HG02884 (cell line): ENCODE measurements around the gene PRCC.

Experiments
- ATAC-seq: cut with Tn5 transposase; IDR thresholded peaks from one replicate; pipeline ENCODE4 v1.9.1; 2021; ENCODE audit warnings: mild to moderate bottlenecking, moderate library complexity; ENCODE audit not compliant: unreplicated experiment

PRCC gene, protein sequence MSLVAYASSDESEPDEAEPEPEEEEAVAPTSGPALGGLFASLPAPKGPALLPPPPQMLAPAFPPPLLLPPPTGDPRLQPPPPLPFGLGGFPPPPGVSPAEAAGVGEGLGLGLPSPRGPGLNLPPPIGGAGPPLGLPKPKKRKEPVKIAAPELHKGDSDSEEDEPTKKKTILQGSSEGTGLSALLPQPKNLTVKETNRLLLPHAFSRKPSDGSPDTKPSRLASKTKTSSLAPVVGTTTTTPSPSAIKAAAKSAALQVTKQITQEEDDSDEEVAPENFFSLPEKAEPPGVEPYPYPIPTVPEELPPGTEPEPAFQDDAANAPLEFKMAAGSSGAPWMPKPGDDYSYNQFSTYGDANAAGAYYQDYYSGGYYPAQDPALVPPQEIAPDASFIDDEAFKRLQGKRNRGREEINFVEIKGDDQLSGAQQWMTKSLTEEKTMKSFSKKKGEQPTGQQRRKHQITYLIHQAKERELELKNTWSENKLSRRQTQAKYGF

DNA sequence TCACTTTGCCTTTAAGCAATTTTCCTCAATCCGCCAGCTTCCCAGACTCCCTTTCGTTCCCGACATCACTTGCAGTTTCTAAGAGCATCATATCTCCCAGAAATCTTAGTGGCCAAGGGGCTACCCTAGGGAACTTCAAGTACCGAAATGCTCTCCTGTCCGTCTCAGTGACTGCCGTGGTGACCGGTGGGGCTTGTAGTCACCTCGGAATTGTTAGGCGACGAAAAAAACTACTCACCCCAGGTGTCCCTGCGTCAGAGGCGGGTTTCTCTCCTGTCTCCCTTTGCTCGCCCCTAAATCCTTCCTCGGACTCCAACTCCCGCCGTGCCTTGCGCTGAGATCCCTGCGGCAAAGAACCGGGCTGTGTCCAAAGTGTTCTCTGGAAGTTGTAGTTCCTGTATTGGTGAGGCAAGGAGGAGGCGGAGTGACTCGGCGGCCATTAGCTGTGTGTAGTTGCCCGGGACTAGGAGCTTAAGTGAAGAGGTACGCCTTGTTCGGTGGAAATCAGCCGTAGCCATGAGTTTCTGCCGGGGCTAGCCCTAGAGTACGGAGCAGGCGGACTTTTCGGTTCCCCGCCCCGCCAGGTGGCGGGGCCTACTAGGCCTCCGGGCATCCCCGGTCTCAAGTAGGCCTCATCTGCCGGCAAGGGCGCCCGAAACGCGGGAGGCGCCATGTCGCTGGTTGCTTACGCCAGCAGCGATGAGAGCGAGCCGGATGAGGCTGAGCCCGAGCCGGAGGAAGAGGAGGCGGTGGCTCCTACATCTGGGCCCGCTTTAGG, at the start of gene PRCC:
Gene PRCC (plus strand): TSS at position 435 of the 778 bp plus-strand sequence. CDS start 237 bp downstream, at position 672.
- ATAC-seq: peak; percentile 86

DNA sequence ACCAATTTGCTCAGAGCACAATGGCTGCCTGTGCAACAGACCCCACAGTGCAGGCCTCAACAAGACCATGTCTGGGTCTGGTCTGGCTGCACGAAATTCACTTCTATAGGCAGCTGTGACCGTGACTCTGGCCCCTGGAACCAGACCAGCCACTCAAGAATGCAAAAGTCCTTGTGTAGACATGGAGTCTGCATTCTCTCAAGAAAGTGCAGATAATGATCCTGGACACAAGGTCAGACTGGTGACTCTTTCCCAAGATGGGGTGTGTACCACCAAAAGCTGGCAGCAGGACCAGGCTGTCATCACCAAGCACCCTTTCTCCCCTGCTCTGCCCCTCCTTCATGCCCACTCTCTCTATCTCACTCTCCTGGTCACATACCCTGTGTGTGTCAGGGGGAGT, 46.2 kb upstream of the PRCC start:
- no peak for ATAC-seq

DNA sequence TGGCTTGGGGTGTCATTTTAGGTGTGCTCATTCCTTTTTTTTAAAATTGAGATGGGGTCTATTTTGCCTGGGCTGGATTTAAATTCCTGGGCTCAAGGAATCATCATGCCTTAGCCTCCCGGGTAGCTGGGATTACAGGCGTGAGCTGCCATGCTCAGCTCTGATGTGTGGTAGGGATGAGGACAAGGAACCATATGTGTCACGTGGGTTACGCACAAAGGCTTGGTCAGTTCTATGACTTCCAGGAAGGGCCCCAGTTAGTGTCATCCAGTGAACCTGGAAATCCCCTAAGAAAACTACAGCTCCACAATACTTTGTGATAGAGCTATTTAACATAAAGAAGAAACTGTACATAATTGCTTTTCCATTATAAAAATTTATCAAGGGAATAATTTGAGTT, 45.8 kb upstream of the PRCC start:
- ATAC-seq: no peak

DNA sequence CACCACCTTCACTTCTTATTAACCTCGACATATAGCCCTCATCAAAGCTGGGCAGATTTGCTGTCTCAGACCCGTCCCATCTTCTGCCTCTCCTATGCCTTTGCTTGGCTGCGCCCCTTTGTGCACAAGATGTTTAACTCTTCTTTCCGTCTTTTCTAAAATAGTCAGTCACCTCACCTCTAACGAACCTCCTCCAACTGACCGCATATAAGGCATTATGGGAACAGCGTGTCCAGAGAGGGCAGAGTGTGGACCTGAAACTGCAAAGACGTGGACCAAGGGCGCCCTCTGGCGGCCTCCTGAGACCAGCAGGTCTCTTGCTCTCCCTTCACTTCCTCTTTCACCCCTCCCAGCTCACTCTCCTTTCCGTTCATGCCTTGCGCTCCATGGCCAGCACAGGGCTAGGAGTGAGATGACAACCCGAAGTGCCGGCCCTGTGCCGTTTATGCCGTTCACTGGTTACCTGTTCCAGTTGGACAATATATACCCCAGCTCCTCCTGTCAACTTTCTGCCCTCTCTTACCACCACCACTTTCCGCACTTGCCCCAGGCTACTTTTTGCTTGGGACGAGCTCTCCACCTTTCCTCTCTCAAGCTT, 41.6 kb upstream of the PRCC start:
- no peak for ATAC-seq

DNA sequence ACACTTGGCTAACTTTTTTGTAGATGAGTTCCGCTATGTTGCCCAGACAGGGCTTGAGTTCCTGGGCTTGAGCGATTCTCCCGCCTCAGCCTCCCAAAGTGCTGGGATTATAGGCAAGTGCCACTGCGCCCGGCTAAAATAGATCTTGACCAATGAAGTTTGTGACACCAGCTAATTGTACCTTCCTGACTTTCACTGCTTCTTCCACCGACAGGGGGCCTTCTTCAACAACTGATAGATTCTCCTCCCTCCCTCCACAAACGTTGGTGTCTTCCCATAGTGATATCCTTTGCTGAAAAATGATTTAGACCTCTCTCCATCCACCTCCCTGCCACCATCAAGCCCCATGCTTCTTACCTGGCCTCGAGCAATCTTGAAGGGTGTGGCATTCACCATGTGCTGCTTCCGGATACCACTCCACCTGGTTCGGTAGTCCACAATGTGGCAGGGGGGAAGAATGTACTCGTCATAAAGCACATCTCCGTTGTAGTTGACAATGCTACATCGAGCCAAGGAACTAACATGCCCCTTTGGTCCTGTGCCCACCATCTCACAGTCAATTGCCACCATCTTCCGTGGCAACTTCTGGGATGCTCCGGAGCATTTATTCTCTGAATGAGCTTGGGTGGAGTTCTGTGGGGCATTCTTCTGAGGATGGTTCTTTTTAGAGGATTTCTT, 40.6 kb upstream of the PRCC start:
- no peak for ATAC-seq

DNA sequence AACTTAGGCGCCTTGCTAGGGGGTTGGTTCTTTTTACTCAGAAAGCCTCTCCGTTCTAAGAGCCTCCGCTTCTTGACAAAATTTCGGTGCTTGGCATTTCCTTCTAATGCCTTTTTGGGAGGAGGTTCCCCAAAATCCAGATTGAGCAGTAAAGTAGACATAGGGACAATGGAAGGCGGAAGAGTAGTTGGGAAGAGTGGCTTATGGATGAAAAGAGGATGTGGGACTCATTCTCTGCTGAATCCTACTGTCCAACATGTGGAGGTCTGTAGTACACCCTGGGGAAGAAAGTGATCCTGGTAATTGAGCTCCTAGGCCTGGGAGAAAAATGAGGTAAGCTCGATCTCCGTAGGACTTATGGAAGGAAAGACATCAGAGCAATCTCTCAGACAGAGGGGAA, 39.8 kb upstream of the PRCC start:
- no peak for ATAC-seq

DNA sequence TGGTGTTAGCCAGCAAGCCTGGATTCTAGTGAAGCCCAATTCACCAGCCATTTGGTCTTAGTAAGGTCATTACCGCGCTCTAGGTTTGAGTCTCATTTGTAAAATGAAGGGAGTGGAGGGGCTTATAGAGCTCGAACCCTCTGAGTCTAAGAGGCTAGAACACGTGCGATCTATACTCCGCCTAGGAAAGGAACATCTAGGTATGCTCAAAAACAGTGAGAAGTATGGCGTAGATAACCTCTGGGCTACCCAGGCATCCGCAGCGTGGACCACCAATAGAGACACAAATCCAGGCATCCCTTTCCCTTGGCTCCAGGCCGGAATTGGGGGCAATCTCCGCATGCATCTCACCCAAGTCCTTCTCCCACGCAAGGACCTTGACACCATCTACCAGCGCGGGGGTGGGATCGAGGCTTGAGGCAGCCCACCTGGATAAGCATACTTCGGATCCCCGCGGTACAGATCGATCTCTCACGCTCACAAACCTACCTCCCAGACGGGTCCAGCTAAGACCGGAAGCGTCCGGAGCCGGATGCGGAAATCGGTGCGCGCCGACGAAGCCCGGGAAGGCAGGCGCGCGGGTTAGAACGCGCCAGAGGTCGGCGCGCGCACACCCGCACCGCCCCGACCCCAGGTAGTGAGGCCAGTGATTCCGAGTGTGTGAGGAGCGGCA, 39.3 kb upstream of the PRCC start, which contains the start of gene METTL25B:
Gene METTL25B (plus strand): TSS at position 544 of the 673 bp plus-strand sequence. CDS start 636 bp downstream, outside the sequence.
- ATAC-seq: peak; percentile 53

DNA sequence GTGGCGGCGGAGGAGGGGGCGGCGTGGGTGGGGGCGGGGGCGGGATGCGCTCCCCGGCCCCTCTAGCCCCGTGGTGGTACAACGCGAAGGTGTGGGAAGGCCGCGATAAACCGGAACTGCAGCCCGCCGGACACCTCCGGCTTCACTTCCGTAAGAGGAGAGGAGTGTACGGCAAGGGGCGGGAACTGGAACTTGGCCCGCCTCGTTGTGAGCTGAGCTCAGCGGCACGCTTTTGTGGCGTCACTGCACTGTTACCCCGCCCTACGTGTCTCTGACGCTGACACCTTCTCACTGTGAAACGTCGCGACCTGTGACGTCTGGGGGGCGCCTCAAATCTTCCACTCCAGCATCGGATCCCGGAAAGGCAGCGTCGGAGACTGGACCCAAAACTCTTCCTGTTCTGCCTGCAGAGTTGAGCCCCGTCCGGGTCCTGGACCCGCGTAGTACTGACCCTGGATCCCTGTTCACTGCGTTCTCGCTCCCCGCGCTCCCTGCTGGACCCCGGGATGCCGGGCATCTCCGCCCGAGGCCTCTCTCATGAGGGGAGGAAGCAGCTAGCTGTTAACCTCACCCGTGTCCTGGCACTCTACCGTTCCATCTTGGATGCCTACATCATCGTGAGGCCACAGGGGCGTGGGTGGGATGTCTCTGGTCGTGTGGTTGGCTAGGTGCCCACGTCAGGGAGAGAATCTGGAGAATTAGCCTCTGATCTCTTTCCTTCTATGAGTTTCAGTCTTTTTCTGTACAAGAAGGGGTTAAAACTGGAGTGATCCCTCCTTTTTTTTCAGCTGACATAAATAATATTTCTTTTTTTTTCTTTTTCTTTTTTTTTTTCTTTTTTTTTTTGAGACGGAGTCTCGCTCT, 38.5 kb upstream of the PRCC start, which contains the start of gene ISG20L2:
Gene ISG20L2 (minus strand): TSS at position 168 of the 864 bp plus-strand sequence. CDS start 1,114 bp downstream, outside the sequence.
- ATAC-seq: peak; percentile 85

DNA sequence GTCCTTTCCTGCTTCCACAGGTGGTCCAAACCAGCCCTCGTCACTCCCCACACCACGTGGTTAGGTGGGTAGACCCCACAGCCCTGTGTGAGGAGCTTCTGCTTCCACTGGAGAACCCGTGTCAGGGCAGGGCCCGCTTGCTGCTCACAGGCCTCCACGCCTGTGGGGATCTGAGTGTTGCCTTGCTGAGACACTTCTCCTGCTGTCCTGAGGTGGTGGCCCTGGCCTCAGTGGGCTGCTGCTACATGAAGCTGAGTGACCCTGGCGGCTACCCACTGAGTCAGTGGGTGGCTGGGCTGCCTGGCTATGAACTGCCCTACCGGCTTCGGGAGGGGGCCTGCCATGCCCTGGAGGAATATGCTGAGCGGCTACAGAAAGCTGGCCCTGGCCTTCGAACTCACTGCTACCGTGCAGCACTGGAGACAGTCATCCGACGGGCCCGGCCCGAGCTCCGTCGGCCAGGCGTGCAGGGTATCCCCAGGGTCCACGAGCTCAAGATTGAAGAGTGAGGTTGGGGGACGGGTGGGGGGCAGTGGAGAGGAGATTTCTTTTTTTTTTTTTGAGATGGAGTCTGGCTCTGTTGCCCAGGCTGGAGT, 33.2 kb upstream of the PRCC start:
- ATAC-seq: no peak

DNA sequence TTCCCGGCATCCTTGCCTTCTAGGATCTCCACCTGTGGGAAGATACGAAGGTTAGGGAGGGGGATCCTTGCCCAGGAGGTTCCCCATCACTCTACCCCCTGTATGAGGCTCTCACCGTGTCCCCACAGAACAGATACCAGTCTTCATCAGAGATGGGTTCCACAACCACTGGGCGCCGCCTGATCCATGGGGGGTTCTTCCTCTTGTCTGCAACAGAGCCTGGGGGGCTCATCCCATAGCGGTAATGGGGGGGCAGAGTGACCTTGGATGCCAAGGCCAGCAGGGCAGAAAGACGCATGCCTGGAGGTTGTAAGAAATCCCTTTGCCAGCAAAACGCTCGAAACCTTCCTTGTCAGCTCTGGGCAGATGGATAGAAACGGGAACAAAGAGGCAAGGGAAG, 28.9 kb upstream of the PRCC start:
- no peak for ATAC-seq

DNA sequence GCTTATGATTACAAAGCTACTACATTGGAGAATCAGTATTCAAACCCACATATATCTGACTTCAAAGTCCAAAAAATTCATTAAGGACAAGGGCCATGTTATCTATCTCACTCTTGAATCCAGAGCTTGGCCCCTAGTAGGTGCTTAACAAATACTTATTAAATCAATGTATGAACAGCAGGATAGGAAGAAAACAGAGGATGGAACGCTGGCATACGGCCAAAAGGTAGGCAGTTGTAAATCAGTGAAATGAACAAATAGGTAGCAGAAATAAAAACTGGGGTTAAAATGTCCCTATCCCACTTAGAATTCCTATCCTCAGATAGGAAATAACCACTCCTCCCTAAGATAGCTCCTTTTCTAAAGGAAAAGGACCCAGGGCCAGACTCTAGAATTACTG, 28.4 kb upstream of the PRCC start:
- no peak for ATAC-seq

DNA sequence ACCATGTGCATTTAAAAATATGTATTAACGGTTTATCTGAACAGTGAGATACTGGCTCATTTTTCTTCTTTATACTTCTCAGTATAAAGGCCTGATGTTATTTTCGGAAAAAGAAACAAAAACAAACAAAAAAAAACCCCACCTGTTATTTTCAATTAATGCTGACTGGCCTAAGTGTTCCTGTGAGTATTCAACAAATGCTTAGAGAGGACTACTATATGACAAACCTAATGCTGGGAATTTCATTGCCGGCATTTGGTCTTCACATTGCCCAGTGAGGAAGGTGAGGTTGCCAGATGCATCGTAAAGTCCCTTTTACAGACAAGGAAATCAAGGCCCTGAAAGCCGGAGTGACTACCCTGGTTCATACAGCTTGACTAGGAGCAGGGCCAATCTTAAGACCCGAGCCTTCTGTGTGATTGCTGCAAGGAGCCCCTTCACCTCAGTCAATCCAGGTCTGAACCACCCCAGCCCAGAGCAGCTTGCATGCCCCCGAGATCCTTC, 27.0 kb upstream of the PRCC start:
- peak; percentile 8 for ATAC-seq

DNA sequence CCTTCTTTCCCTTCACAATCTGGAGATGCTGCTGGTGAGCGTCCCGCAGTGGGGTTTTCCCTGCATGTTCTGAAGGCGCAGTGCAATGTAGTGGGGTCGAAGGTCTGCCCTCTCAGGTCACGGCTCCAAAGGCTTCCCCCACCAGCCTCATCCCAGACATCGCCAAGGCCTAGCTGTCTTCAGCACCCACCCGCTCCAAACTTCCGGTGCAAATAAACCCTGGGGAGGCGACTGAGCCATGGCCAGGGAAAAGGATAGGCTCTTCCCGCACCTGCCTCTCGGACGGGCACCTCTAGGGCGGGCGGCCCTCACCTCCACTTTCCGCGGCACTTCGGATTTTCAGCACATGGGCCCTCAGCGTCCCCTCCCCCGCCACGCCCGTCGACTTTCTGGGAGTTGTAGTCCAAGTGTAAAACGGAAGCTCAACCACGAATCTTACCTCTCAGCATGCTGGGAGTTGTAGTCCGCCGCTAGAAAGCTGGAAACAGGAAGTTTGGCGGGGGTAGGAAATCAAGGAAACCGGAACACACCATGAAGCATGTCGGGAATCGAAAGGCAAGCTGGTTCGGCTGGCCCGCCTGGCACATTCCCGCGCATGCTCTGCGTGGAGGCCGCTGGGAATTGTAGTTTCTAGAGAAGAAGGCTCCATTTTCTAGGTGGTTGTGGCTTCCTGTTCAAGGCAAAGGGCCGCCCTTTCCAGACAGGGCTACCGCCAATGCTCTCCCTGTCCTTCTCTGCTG, 26.4 kb upstream of the PRCC start, which contains the start of gene MRPL24:
Gene MRPL24 (minus strand): TSS at position 348 of the 740 bp plus-strand sequence. CDS start 2,384 bp downstream, outside the sequence.
- ATAC-seq: peak; percentile 76

DNA sequence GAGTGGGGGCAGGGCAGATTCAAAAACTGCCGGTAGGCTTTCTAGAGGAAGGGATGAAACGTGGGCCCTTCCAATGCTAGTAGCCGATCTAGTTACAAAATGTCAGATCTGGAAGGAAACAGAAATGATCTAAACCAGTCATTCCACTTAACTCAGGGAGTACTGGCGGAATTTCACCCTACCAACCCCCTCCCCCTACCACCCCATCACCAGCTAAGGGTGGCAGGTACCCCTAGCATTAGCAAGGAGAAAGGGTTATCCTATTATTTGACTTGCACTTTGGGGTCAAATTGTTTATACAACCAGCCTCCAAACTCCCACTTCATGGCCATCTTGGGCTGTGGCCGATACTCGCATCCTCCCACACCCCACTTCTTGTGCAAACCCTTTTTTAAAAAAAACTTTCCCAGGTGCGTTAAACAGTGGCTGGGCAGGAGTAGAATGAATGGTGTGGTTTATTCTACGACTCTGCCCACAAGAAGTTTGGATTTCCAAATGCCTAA, 25.8 kb upstream of the PRCC start:
- no peak for ATAC-seq

DNA sequence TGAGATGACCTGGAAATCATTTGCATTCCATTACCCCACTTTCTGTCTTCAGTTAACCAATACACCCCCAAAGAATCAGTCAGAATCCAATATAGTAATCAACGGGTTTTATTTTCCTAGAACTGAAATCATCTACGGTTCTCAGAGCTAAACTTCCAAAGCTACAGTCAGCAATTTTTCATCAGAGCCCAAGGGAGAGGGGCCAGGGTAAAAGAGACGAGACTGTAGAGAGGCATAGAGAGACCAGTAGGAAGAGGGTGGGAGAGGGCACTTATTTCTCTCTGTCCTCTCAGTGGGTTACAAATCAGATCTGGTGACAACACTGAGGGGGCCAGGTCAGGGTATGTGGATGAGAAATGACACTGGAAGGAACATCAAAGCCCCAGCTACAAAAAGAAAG, 25.3 kb upstream of the PRCC start:
- no peak for ATAC-seq

DNA sequence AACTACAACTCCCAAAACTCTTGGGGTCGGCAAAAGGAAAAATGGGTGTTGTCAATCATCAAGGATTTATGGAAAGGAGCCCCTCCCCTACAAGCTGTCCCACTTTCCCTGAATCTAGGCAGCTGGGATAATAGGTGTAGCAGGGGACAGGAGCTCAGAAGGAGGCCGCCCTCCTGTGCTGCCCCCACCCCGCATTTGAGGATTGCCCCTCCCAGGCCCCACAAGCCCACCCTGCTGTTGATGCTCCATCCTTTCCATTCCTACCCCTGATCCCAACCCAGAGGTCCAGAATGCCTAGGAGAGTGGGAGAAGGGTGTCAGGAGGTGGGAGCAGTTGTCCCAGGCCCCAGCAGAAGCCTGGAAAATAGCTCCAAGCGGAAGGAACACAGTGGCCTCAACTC, 24.5 kb upstream of the PRCC start:
- ATAC-seq: no peak
